Lung (tissue), 12 donors: Measurements from ENCODE around the gene SART3. TPM values are rescaled to one million over a fixed set of nuclear protein-coding genes. Genes with fewer than 3 reads are reported as not detected.
"Not testable (repeated sequence)": the region's sequence is repeated elsewhere in the genome, so short reads cannot be mapped to it uniquely, and the experiment has no call there.

Experiments used
- ATAC-seq: fragments of 200-7000 bp; cut with Tn5 transposase; one replicate; pipeline ENCODE4 v1.9.1; 2020; ENCODE audit warnings: moderate number of reproducible peaks; ENCODE audit not compliant: insufficient read depth, low FRiP score
- DNase-seq, 3 donors: peaks; one replicate each; pipeline ENCODE4 v3.0.0-alpha.2; 2013 to 2017
- H3K27ac ChIP-seq, 2 donors: one replicate each; pipeline ENCODE4 v1.5.1; 2013; ENCODE audit warnings: mild to moderate bottlenecking in 2 of 2, moderate library complexity in 2 of 2, control low read depth in 1 of 2, inconsistent platforms in 1 of 2, low read depth in 1 of 2, low read length in 1 of 2
- H3K27me3 ChIP-seq, 3 donors: one replicate each; pipeline ENCODE4 v1.5.1; 2013; ENCODE audit warnings: low read length in 2 of 3; ENCODE audit not compliant: control insufficient read depth in 3 of 3, insufficient read depth in 3 of 3
- H3K36me3 ChIP-seq, 4 donors: one replicate each; pipeline ENCODE4 v1.5.1; 2013; ENCODE audit warnings: low read length in 4 of 4, mild to moderate bottlenecking in 1 of 4, moderate library complexity in 1 of 4; ENCODE audit not compliant: control insufficient read depth in 4 of 4, insufficient read depth in 4 of 4
- H3K4me1 ChIP-seq, 5 donors: one replicate each; pipeline ENCODE4 v1.5.1; 2013; ENCODE audit warnings: low read length in 5 of 5, mild to moderate bottlenecking in 2 of 5, moderate library complexity in 1 of 5; ENCODE audit not compliant: control insufficient read depth in 5 of 5, insufficient read depth in 5 of 5
- H3K4me3 ChIP-seq: one replicate; pipeline ENCODE4 v1.5.1; 2013; ENCODE audit warnings: mild to moderate bottlenecking, control low read depth, moderate library complexity
- H3K9ac ChIP-seq, 2 donors: one replicate each; pipeline ENCODE4 v1.5.1; 2013; ENCODE audit warnings: low read length in 2 of 2, control low read depth in 1 of 2; ENCODE audit not compliant: insufficient read depth in 1 of 2
- H3K9me3 ChIP-seq, 4 donors: one replicate each; pipeline ENCODE4 v1.5.1; 2013; ENCODE audit warnings: low read length in 3 of 4, mild to moderate bottlenecking in 1 of 4, moderate library complexity in 1 of 4; ENCODE audit not compliant: control insufficient read depth in 4 of 4, insufficient read depth in 3 of 4
- CTCF ChIP-seq: IDR thresholded peaks from 2 replicates; pipeline ENCODE4 v1.5.1; 2012; ENCODE audit warnings: mild to moderate bottlenecking; ENCODE audit errors: control extremely low read depth, extremely low read depth
- WGBS, 2 donors: extraction: QIAGEN DNeasy Blood & Tissue Kit; methylation state at CpG; one replicate each; pipeline ENCODE4 v1.1.7; 2013; 5-methylcytosine and 5-hydroxymethylcytosine counted together
- polyA plus RNA-seq, 2 donors: library from polyadenylated mRNA; stranded (reverse); fragments of 200-250 nt; gene quantifications; one replicate each; pipeline ENCODE4 v1.2.1, GENCODE V29; 2013
- total RNA-seq, 2 donors: library from RNA; depleted of rRNA in 1 of 2; stranded (reverse); fragments of >200 nt in 1 of 2; gene quantifications; one replicate each; pipeline ENCODE4 v1.2.1, GENCODE V29; 2014 to 2021
- donor health status: control.
- donor health status: control.
- donor health status: Bipolar disorder and iron deficiency.
- donor health status: healthy.
- donor health status: DM: yes; HTN: yes; CAD: no.

Gene SART3
- total and polyA plus RNA-seq, 4 donors = 12.2 to 107 (median 34.9) TPM

- DNase-seq = no peak
- 97% methylated on average over 10 of the region's 10 CpGs for WGBS, 2 donors
- no peak overlapping the region for H3K27ac ChIP-seq
Observed at GRCh38 chr12:108594323-108594903, 33.4 kb upstream of the SART3 start.

GRCh38 chr12:108592033-108592909, 31.3 kb upstream of the SART3 start:
- no peak for ATAC-seq
- DNase-seq = no peak
- WGBS, 2 donors = 94 to 97% methylated on average over 23 to 25 of the region's 25 CpGs
- Histone ChIP-seq H3K27ac (no peak overlapping the region), H3K4me1 (peaks cover 0 to 39% (median 10%) of the 10 kb centered on the region in 5 donors), H3K27me3 (no peaks in the 10 kb centered on the region), H3K9me3 (no peaks in the 10 kb centered on the region), H3K4me3 (no peak overlapping the region), H3K9ac (no peak overlapping the region), H3K36me3 (peaks cover 0 to 7% (median 0%) of the 10 kb centered on the region in 4 donors)
- TF ChIP-seq CTCF = no peak

More at GRCh38 chr12:108594323-108594903, 33.4 kb upstream of the SART3 start:
- Histone ChIP-seq H3K27me3 (no peaks in the 10 kb centered on the region), H3K9ac (no peak overlapping the region), H3K4me1 (peaks cover 0 to 26% (median 10%) of the 10 kb centered on the region in 5 donors), H3K4me3 (no peak overlapping the region), H3K36me3 (peaks cover 0 to 7% (median 0%) of the 10 kb centered on the region in 4 donors), H3K9me3 (no peaks in the 10 kb centered on the region)
- no peak for ATAC-seq
- TF ChIP-seq CTCF = no peak

GRCh38 chr12:108591267-108591980, 30.5 kb upstream of the SART3 start:
- ATAC-seq = no peak
- Histone ChIP-seq H3K9me3 (no peaks in the 10 kb centered on the region), H3K36me3 (peaks cover 0 to 7% (median 0%) of the 10 kb centered on the region in 4 donors), H3K4me1 (peaks cover 0 to 33% (median 9%) of the 10 kb centered on the region in 5 donors), H3K27ac (no peak overlapping the region), H3K4me3 (no peak overlapping the region), H3K27me3 (no peaks in the 10 kb centered on the region), H3K9ac (no peak overlapping the region)
- WGBS, 2 donors = 87 to 92% methylated on average over 21 to 22 of the region's 22 CpGs
- DNase-seq = no peak
- TF ChIP-seq CTCF = no peak

- WGBS, 2 donors = 73 to 89% methylated on average over 9 of the region's 9 CpGs
- H3K36me3 ChIP-seq, DNase-seq, H3K27me3 ChIP-seq, H3K27ac ChIP-seq, H3K4me3 ChIP-seq, ATAC-seq, H3K9ac ChIP-seq, H3K9me3 ChIP-seq: not testable (repeated sequence)
- peaks cover 0 to 24% (median 0%) of the 10 kb centered on the region in 5 donors for H3K4me1 ChIP-seq
Observed at GRCh38 chr12:108590463-108590862, 29.5 kb upstream of the SART3 start.
